ENCODE results near the gene YJU2.

The YJU2 gene

DNA sequence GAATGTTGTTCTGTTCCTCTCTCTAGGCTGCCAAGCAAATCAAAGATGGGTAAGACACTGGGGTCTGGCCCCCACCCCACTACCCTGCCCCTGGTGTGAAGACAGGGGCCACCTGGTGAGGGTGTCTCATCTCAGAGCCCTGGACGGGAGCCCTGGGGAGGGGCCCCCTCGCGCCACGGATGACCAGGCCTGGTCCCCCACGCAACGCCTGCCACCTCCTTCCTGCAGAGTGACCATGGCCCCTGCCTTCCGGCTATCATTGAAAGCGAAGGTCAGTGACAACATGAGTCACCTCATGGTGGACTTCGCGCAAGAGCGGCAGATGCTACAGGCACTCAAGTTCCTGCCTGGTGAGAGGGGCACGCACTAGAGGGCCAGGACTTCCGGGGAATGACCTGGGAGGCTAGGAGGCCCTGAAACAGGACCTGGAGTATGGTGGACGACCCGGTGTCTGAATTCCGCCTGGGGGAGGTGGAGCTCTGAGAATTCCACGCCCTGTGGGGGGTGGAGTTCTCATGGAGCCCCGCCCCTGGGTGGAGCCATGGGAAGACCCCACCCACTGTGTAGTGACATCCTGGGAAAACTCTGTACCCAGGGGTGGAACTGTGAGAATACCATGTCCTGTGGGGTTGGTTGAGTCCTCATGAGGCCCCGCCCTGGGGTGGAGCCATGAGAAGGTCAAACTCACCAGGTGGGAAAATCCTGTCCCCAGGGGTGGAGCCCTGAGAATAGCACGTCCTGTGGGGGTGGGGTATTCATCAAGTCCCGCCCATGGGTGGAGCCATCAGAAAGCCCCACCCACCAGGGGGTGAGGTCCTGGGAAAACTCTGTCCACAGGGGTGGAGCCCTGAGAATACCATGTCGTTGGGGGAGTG lies 63.6 kb downstream of the YJU2 start:
- ChIA-PET POLR2A (ENCODE audit: low non-redundant PET) (interaction anchor here (0.6 kb wide), 1 partner anchor 28 kb away, joined by 4 read pairs; the partner anchor contains the start of gene STAP2), CTCF (interaction anchor here (0.6 kb wide), 2 partner anchors 77 to 1005 kb away, joined by 3 to 6 read pairs; no protein-coding TSS in a partner anchor)
- DNase-seq (ENCODE audit: low spot score): peak; percentile 64
- TF ChIP-seq, protein P1, sequence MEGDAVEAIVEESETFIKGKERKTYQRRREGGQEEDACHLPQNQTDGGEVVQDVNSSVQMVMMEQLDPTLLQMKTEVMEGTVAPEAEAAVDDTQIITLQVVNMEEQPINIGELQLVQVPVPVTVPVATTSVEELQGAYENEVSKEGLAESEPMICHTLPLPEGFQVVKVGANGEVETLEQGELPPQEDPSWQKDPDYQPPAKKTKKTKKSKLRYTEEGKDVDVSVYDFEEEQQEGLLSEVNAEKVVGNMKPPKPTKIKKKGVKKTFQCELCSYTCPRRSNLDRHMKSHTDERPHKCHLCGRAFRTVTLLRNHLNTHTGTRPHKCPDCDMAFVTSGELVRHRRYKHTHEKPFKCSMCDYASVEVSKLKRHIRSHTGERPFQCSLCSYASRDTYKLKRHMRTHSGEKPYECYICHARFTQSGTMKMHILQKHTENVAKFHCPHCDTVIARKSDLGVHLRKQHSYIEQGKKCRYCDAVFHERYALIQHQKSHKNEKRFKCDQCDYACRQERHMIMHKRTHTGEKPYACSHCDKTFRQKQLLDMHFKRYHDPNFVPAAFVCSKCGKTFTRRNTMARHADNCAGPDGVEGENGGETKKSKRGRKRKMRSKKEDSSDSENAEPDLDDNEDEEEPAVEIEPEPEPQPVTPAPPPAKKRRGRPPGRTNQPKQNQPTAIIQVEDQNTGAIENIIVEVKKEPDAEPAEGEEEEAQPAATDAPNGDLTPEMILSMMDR (conservative IDR thresholded peaks at IDR 0.05; ENCODE audit: low read depth): no peak
- H3K27ac ChIP-seq: no peak overlapping the region

GRCh38 chr19:4313847-4314490 lies 67.1 kb downstream of the YJU2 start:
- H3K27ac ChIP-seq: 0 out of 2 replicates have a peak overlapping the region, but pooled peaks have one; percentile 27
- TF ChIP-seq, protein P1 (conservative IDR thresholded peaks at IDR 0.05; ENCODE audit: low read depth): no peak
- POLR2A ChIA-PET (ENCODE audit: low non-redundant PET): interaction anchor here (0.7 kb wide), 1 partner anchor 67 kb away, joined by 5 read pairs; the partner anchor contains the start of gene YJU2
- CTCF ChIA-PET: interaction anchor here (0.6 kb wide), 2 partner anchors 8 to 78 kb away, joined by 3 to 4 read pairs; no protein-coding TSS in a partner anchor
- DNase-seq (ENCODE audit: low spot score): no peak

DNA sequence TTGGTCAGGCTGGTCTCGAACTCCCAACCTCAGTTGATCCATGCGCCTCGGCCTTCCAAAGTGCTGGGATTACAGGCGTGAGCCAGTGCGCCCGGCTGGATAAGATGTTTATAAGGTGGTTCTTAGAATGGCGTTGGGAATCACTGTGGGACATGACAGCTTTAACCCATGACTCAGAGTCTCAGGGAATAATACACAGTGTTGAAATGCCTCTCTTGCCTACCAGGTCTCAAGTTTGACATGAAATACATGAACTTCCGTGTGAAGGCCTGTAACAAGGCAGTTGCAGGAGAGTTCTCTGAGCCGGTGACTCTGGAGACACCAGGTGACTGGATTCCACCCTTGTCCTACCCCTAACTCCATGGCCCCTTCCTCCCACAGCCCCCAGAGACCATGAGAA lies 70.1 kb downstream of the YJU2 start:
- CTCF ChIA-PET: no interaction called here
- POLR2A ChIA-PET (ENCODE audit: low non-redundant PET): no interaction called here
- TF ChIP-seq, protein P1 (conservative IDR thresholded peaks at IDR 0.05; ENCODE audit: low read depth): no peak
- DNase-seq (ENCODE audit: low spot score): no peak
- H3K27ac ChIP-seq: no peak overlapping the region

- POLR2A ChIA-PET (ENCODE audit: low non-redundant PET): no interaction called here
- no peak for DNase-seq (ENCODE audit: low spot score)
- no peak overlapping the region for H3K27ac ChIP-seq
- TF ChIP-seq, protein P1 (conservative IDR thresholded peaks at IDR 0.05; ENCODE audit: low read depth): no peak
- CTCF ChIA-PET: no interaction called here
Measured at GRCh38 chr19:4318460-4318859, 71.6 kb downstream of the YJU2 start.
